SU-DHL-6 (cell line): ENCODE measurements around the gene ZDHHC18.
A peak's percentile ranks its signal among the peaks of the same experiment; 100 is the strongest.

ENCODE experiments used
- H2AFZ ChIP-seq: fragments of 200-600 bp; sonication (generic); 2 replicates; pipeline ENCODE4 v1.6.1; 2014; ENCODE audit warnings: low read depth, mild to moderate bottlenecking, moderate library complexity, mixed read lengths, antibody characterized with exemption, low read length; ENCODE audit not compliant: severe bottlenecking
- H3F3A ChIP-seq: fragments of 200-600 bp; shearing (Covaris generic); 2 replicates; pipeline ENCODE4 v1.6.0; 2016; ENCODE audit warnings: antibody characterized with exemption, mild to moderate bottlenecking; ENCODE audit not compliant: insufficient read depth
- H3K27ac ChIP-seq: fragments of 200-600 bp; sonication (generic); 2 replicates; pipeline ENCODE4 v1.5.1; 2016; ENCODE audit warnings: low read depth, mild to moderate bottlenecking, low read length, moderate library complexity, mixed read lengths
- H3K27me3 ChIP-seq: fragments of 200-600 bp; sonication (generic), shearing (Covaris generic); 2 replicates; pipeline ENCODE4 v1.6.0; 2014; ENCODE audit warnings: mild to moderate bottlenecking, low read length
- H3K36me3 ChIP-seq: fragments of 200-600 bp; sonication (generic); 2 replicates; pipeline ENCODE4 v1.6.1; 2014; ENCODE audit warnings: mild to moderate bottlenecking, low read length, mixed read lengths
- H3K4me2 ChIP-seq: fragments of 300-600, 200-600 bp; shearing (Covaris generic), sonication (generic); 2 replicates; pipeline ENCODE4 v1.6.0; 2014; ENCODE audit warnings: low read length, low read depth, mild to moderate bottlenecking; ENCODE audit not compliant: poor library complexity, severe bottlenecking
- H3K4me3 ChIP-seq: fragments of 200-600 bp; sonication (generic); 2 replicates; pipeline ENCODE4 v1.5.1; 2014; ENCODE audit warnings: antibody characterized with exemption, low read length, mild to moderate bottlenecking, mixed read lengths; ENCODE audit not compliant: insufficient read depth, poor library complexity, severe bottlenecking
- H3K79me2 ChIP-seq: fragments of 200-600 bp; sonication (generic); 2 replicates; pipeline ENCODE4 v1.6.1; 2014; ENCODE audit warnings: mild to moderate bottlenecking, low read length, moderate library complexity; ENCODE audit not compliant: insufficient read depth
- H3K9ac ChIP-seq: fragments of 200-600 bp; sonication (generic); 2 replicates; pipeline ENCODE4 v1.7.0; 2014; ENCODE audit warnings: mild to moderate bottlenecking, low read length
- H3K9me2 ChIP-seq: fragments of 200-600 bp; sonication (generic); replicated peaks from 2 replicates; pipeline ENCODE4 v1.6.1; 2014; ENCODE audit warnings: low read length; ENCODE audit not compliant: insufficient read depth
- H3K9me3 ChIP-seq: fragments of 200-600 bp; sonication (generic); 2 replicates; pipeline ENCODE4 v1.6.1; 2014; ENCODE audit warnings: low read length, mixed read lengths; ENCODE audit not compliant: insufficient read depth
- H4K20me1 ChIP-seq: fragments of 200-600 bp; sonication (generic); 2 replicates; pipeline ENCODE4 v1.6.1; 2014; ENCODE audit warnings: low read depth, mild to moderate bottlenecking, antibody characterized with exemption, low read length, moderate library complexity, mixed read lengths
- EZH2phosphoT487 ChIP-seq: fragments of 200-600 bp; sonication (generic), shearing (Covaris generic); conservative IDR thresholded peaks from 2 replicates; pipeline ENCODE4 v1.6.1; 2018; ENCODE audit warnings: mild to moderate bottlenecking, antibody characterized with exemption, low read length, moderate library complexity, mixed read lengths
- TF ChIP-seq, protein P1 (sequence below): fragments of 200-600 bp; sonication (generic); IDR thresholded peaks from one replicate; pipeline ENCODE4 v1.5.1; 2017; ENCODE audit warnings: antibody characterized with exemption, mild to moderate bottlenecking, low read length, moderate library complexity; ENCODE audit not compliant: insufficient read depth, poor library complexity, severe bottlenecking

The ZDHHC18 gene

GRCh38 chr1:26820784-26821269 lies 5.7 kb upstream of the ZDHHC18 start:
- H3K4me2 ChIP-seq, result peak overlapping the region; percentile 43
- H3K9me2 ChIP-seq, result no peaks in the 10 kb centered on the region
- H3K4me3 ChIP-seq, result no peak overlapping the region
- H3K9me3 ChIP-seq, result no peaks in the 10 kb centered on the region
- no peaks in the 10 kb centered on the region for H3K36me3 ChIP-seq
- H3K27me3 ChIP-seq, result no peaks in the 10 kb centered on the region
- peak overlapping the region; percentile 53 for H3K27ac ChIP-seq
- no peak for TF ChIP-seq EZH2phosphoT487
- TF ChIP-seq, protein P1, sequence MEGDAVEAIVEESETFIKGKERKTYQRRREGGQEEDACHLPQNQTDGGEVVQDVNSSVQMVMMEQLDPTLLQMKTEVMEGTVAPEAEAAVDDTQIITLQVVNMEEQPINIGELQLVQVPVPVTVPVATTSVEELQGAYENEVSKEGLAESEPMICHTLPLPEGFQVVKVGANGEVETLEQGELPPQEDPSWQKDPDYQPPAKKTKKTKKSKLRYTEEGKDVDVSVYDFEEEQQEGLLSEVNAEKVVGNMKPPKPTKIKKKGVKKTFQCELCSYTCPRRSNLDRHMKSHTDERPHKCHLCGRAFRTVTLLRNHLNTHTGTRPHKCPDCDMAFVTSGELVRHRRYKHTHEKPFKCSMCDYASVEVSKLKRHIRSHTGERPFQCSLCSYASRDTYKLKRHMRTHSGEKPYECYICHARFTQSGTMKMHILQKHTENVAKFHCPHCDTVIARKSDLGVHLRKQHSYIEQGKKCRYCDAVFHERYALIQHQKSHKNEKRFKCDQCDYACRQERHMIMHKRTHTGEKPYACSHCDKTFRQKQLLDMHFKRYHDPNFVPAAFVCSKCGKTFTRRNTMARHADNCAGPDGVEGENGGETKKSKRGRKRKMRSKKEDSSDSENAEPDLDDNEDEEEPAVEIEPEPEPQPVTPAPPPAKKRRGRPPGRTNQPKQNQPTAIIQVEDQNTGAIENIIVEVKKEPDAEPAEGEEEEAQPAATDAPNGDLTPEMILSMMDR, result peak; percentile 55
- no peaks in the 10 kb centered on the region for H3K79me2 ChIP-seq
- peaks cover 11% of the 10 kb centered on the region for H3F3A ChIP-seq
- no peak overlapping the region for H2AFZ ChIP-seq
- H4K20me1 ChIP-seq, result no peaks in the 10 kb centered on the region
- H3K9ac ChIP-seq, result no peak overlapping the region

DNA sequence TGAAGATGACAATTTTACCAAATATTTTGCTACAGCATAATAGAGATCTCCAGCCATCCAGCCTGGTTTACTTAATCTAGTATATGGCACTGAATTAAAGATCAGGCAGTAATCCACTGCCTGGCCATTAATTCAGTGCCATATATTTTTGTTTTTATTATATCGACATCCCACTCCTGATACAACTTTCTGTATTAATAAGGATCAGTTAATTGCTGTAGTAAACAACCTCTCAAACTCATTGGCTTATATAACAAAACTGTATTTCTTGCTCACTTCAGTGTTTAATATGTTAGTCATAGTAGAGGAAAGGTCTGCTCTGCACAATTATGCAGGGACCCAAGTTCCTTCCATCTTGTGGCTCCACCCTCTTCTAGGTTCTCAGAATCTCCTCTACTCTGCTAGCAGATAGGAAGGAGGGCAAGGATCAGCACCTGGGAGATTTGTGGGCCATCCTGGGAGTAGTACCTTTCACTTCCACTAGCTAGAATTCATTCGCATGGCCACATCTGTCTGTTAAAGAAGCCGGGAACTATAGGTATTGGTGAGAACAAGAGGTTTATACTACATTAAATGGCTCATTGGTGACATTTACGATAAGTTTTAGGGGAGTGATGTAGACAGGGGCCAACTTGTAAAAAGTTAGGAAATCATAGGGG lies 3.6 kb upstream of the ZDHHC18 start:
- no peaks in the 10 kb centered on the region for H3K9me3 ChIP-seq
- no peaks in the 10 kb centered on the region for H3K27me3 ChIP-seq
- no peaks in the 10 kb centered on the region for H3K9me2 ChIP-seq
- no peak overlapping the region for H3K4me3 ChIP-seq
- H3K9ac ChIP-seq, result no peak overlapping the region
- no peaks in the 10 kb centered on the region for H3K36me3 ChIP-seq
- H3K27ac ChIP-seq, result no peak overlapping the region
- TF ChIP-seq, protein P1, result no peak
- TF ChIP-seq EZH2phosphoT487, result no peak
- no peaks in the 10 kb centered on the region for H4K20me1 ChIP-seq
- H2AFZ ChIP-seq, result no peak overlapping the region
- H3K4me2 ChIP-seq, result no peak overlapping the region
- peaks cover 6% of the 10 kb centered on the region; the same call in 1 of the 2 replicates for H3K79me2 ChIP-seq
- H3F3A ChIP-seq, result peaks cover 11% of the 10 kb centered on the region

DNA sequence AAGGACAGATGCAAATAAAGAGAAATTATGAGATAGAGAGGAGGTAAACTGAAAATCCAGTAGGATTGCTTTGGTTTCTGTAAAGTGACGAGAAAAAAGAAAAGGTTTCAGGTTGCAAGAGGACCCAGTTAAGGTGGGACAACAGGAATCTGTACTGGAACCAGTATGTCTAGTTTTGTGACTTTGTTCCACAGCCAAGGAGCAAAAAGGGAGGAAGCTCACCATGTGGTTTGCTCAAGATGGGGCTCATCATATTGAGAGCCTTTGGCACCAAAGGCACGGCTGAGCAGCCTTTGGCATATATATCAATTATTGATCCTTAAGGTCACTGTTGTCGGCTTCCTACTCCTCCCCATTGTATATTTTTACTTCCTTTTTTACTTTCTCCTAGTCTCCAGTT lies 1.8 kb upstream of the ZDHHC18 start:
- Histone ChIP-seq H3F3A (peaks cover 11% of the 10 kb centered on the region), H3K36me3 (no peaks in the 10 kb centered on the region), H3K4me3 (no peak overlapping the region), H3K9me2 (no peaks in the 10 kb centered on the region), H3K27me3 (no peaks in the 10 kb centered on the region), H3K9ac (no peak overlapping the region), H2AFZ (no peak overlapping the region), H4K20me1 (no peaks in the 10 kb centered on the region), H3K79me2 (peaks cover 6% of the 10 kb centered on the region; the same call in 1 of the 2 replicates), H3K27ac (no peak overlapping the region), H3K9me3 (no peaks in the 10 kb centered on the region), H3K4me2 (no peak overlapping the region)
- no peak for TF ChIP-seq EZH2phosphoT487
- TF ChIP-seq, protein P1, result no peak
